ENCODE data around the gene ATOH7.

The ATOH7 gene

GRCh38 chr10:68212721-68213352, 19.1 kb downstream of the ATOH7 start:
- TF ChIP-seq GATA2 (IDR thresholded peaks at IDR 0.05; ENCODE audit: low read depth, low read length) (no peak), GATA3 (IDR thresholded peaks at IDR 0.05; ENCODE audit: low read depth, low read length) (no peak)

DNA sequence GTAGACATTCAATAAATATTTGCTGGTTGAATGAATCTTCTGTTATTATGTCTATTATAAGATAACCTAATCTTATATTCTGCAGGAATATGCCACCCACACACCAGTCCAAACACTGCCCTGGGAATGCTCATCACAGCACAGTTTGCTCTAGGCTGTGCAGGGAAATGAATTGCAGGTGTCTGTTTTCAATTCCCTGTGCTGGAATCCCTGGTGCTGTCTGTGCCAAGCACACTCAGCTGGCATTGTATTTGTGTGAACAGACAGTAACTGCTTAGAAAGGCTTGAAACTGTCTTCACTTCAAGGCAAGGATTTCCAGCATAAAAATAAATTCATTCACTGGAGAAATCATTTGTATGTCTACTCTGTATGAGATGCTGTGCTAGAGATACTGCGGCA, 20.2 kb downstream of the ATOH7 start:
- TF ChIP-seq GATA2 (IDR thresholded peaks at IDR 0.05; ENCODE audit: low read depth, low read length) (no peak), GATA3 (IDR thresholded peaks at IDR 0.05; ENCODE audit: low read depth, low read length) (no peak)

GRCh38 chr10:68208424-68209042, 23.4 kb downstream of the ATOH7 start:
- TF ChIP-seq GATA3 (IDR thresholded peaks at IDR 0.05; ENCODE audit: low read depth, low read length) = no peak
- TF ChIP-seq GATA2 (IDR thresholded peaks at IDR 0.05; ENCODE audit: low read depth, low read length) = no peak

DNA sequence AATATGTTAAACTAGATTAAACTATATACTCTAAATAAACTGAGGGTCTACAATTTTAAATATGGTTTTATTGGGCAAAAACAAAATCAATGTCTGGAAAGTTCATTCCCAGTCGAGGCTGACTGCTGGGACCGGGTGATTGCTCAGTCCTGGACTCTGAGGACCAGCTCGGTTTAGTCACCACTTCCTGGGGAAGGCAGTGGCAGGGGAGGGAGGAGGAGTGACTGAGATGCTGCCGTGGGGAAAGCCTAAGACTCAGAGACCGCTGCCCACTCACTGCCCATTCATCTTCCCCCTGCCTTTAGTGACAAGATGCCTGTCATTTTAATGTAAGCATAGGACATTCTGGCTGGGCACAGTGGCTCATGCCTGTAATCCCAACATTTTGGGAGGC, 29.0 kb downstream of the ATOH7 start:
- TF ChIP-seq GATA2 (IDR thresholded peaks at IDR 0.05; ENCODE audit: low read depth, low read length) = no peak
- TF ChIP-seq GATA3 (IDR thresholded peaks at IDR 0.05; ENCODE audit: low read depth, low read length) = no peak

DNA sequence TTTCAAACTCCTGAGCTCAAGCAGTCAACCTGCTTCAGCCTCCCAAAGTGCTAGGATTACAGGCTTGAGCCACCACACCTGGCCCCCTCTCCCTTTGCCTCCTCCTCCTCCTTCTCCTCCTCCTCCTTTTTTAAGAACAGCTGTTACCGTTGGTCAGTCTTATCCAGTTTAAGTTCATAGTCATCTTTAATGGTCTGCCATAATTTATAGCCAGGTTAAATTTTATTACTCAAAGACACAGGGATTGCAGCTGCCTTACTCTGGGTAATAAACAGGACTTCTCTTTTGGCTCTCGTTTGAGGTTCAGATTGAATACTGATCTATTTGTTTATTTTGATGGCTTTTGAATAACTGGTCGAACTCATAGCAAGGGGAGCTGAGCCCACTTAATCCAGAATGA, 35.2 kb downstream of the ATOH7 start:
- TF ChIP-seq GATA3 (IDR thresholded peaks at IDR 0.05; ENCODE audit: low read depth, low read length) (no peak), GATA2 (IDR thresholded peaks at IDR 0.05; ENCODE audit: low read depth, low read length) (no peak)

GRCh38 chr10:68194290-68194689, 37.6 kb downstream of the ATOH7 start:
- TF ChIP-seq GATA3 (IDR thresholded peaks at IDR 0.05; ENCODE audit: low read depth, low read length) = no peak

GRCh38 chr10:68192113-68192512, 39.8 kb downstream of the ATOH7 start:
- TF ChIP-seq GATA3 (IDR thresholded peaks at IDR 0.05; ENCODE audit: low read depth, low read length) (no peak), GATA2 (IDR thresholded peaks at IDR 0.05; ENCODE audit: low read depth, low read length) (no peak)

DNA sequence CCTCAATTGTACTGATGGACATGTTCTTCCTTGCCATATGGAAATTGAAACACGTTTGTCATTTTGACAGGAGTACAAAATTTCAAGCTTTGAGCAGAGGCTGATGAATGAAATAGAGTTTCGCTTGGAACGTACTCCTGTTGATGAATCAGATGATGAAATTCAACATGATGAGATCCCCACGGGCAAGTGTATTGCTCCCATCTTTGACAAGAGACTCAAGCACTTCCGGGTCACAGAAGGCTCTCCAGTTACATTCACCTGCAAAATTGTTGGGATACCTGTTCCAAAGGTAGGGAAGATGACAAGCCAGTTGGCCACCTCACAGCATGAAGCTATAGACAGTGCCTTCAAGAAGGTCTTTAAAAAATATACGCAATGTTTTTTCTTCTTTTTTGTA, 43.1 kb downstream of the ATOH7 start:
- no peak for TF ChIP-seq GATA2 (IDR thresholded peaks at IDR 0.05; ENCODE audit: low read depth, low read length)

GRCh38 chr10:68185085-68185484, 46.8 kb downstream of the ATOH7 start:
- TF ChIP-seq GATA3 (IDR thresholded peaks at IDR 0.05; ENCODE audit: low read depth, low read length) (no peak), GATA2 (IDR thresholded peaks at IDR 0.05; ENCODE audit: low read depth, low read length) (no peak)

- TF ChIP-seq GATA2 (IDR thresholded peaks at IDR 0.05; ENCODE audit: low read depth, low read length) (no peak), GATA3 (IDR thresholded peaks at IDR 0.05; ENCODE audit: low read depth, low read length) (no peak)
These were observed 47.4 kb downstream of the ATOH7 start for GRCh38 chr10:68184546-68184945.

Measured in SH-SY5Y (cell line).